Lung (tissue), 12 donors: ENCODE data around the gene RNF14. TPM values are rescaled to one million over a fixed set of nuclear protein-coding genes. Genes with fewer than 3 reads are reported as not detected.
A peak's percentile ranks its signal among the peaks of the same experiment; 100 is the strongest.

Experiments used
- ATAC-seq: fragments of 200-7000 bp; cut with Tn5 transposase; one replicate; pipeline ENCODE4 v1.9.1; 2020; ENCODE audit warnings: moderate number of reproducible peaks; ENCODE audit not compliant: insufficient read depth, low FRiP score
- DNase-seq, 3 donors: peaks; one replicate each; pipeline ENCODE4 v3.0.0-alpha.2; 2013 to 2017
- H3K27ac ChIP-seq, 2 donors: one replicate each; pipeline ENCODE4 v1.5.1; 2013; ENCODE audit warnings: mild to moderate bottlenecking in 2 of 2, moderate library complexity in 2 of 2, control low read depth in 1 of 2, inconsistent platforms in 1 of 2, low read depth in 1 of 2, low read length in 1 of 2
- H3K27me3 ChIP-seq, 3 donors: one replicate each; pipeline ENCODE4 v1.5.1; 2013; ENCODE audit warnings: low read length in 2 of 3; ENCODE audit not compliant: control insufficient read depth in 3 of 3, insufficient read depth in 3 of 3
- H3K36me3 ChIP-seq, 4 donors: one replicate each; pipeline ENCODE4 v1.5.1; 2013; ENCODE audit warnings: low read length in 4 of 4, mild to moderate bottlenecking in 1 of 4, moderate library complexity in 1 of 4; ENCODE audit not compliant: control insufficient read depth in 4 of 4, insufficient read depth in 4 of 4
- H3K4me1 ChIP-seq, 5 donors: one replicate each; pipeline ENCODE4 v1.5.1; 2013; ENCODE audit warnings: low read length in 5 of 5, mild to moderate bottlenecking in 2 of 5, moderate library complexity in 1 of 5; ENCODE audit not compliant: control insufficient read depth in 5 of 5, insufficient read depth in 5 of 5
- H3K4me3 ChIP-seq: one replicate; pipeline ENCODE4 v1.5.1; 2013; ENCODE audit warnings: mild to moderate bottlenecking, control low read depth, moderate library complexity
- H3K9ac ChIP-seq, 2 donors: one replicate each; pipeline ENCODE4 v1.5.1; 2013; ENCODE audit warnings: low read length in 2 of 2, control low read depth in 1 of 2; ENCODE audit not compliant: insufficient read depth in 1 of 2
- H3K9me3 ChIP-seq, 4 donors: one replicate each; pipeline ENCODE4 v1.5.1; 2013; ENCODE audit warnings: low read length in 3 of 4, mild to moderate bottlenecking in 1 of 4, moderate library complexity in 1 of 4; ENCODE audit not compliant: control insufficient read depth in 4 of 4, insufficient read depth in 3 of 4
- WGBS, 2 donors: extraction: QIAGEN DNeasy Blood & Tissue Kit; methylation state at CpG; one replicate each; pipeline ENCODE4 v1.1.7; 2013; 5-methylcytosine and 5-hydroxymethylcytosine counted together
- polyA plus RNA-seq, 2 donors: library from polyadenylated mRNA; stranded (reverse); fragments of 200-250 nt; gene quantifications; one replicate each; pipeline ENCODE4 v1.2.1, GENCODE V29; 2013
- total RNA-seq, 2 donors: library from RNA; depleted of rRNA in 1 of 2; stranded (reverse); fragments of >200 nt in 1 of 2; gene quantifications; one replicate each; pipeline ENCODE4 v1.2.1, GENCODE V29; 2014 to 2021
- TF ChIP-seq, protein P1 (sequence below): IDR thresholded peaks from 2 replicates; pipeline ENCODE4 v1.5.1; 2012; ENCODE audit warnings: mild to moderate bottlenecking; ENCODE audit errors: control extremely low read depth, extremely low read depth
- donor health status: control.
- donor health status: control.
- donor health status: Bipolar disorder and iron deficiency.
- donor health status: healthy.
- donor health status: DM: yes; HTN: yes; CAD: no.

Gene RNF14
- total and polyA plus RNA-seq, 4 donors: 16.8 to 66.0 (median 45.1) TPM

DNA sequence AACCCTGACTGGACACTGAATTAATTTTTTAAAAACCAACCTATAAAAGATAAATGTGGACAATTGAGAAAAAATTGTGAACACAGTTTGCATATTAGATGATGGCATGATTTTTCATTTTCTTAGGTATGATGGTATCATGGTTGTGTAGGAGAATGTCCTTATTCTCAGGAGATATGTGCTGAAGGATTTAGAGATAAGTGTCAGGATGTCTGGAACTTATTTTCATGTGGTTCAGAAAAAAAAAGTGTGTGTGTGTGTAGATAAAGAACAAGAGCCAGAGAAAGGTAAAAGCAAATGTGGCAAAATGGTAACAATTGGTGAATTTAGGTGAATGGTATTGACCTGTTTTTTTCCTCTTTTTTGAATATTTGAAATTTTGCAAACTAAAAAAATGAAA is 39.9 kb downstream of the RNF14 start:
- TF ChIP-seq, protein P1, sequence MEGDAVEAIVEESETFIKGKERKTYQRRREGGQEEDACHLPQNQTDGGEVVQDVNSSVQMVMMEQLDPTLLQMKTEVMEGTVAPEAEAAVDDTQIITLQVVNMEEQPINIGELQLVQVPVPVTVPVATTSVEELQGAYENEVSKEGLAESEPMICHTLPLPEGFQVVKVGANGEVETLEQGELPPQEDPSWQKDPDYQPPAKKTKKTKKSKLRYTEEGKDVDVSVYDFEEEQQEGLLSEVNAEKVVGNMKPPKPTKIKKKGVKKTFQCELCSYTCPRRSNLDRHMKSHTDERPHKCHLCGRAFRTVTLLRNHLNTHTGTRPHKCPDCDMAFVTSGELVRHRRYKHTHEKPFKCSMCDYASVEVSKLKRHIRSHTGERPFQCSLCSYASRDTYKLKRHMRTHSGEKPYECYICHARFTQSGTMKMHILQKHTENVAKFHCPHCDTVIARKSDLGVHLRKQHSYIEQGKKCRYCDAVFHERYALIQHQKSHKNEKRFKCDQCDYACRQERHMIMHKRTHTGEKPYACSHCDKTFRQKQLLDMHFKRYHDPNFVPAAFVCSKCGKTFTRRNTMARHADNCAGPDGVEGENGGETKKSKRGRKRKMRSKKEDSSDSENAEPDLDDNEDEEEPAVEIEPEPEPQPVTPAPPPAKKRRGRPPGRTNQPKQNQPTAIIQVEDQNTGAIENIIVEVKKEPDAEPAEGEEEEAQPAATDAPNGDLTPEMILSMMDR: no peak
- peaks cover 4 to 21% (median 9%) of the 10 kb centered on the region in 4 donors for H3K36me3 ChIP-seq

DNA sequence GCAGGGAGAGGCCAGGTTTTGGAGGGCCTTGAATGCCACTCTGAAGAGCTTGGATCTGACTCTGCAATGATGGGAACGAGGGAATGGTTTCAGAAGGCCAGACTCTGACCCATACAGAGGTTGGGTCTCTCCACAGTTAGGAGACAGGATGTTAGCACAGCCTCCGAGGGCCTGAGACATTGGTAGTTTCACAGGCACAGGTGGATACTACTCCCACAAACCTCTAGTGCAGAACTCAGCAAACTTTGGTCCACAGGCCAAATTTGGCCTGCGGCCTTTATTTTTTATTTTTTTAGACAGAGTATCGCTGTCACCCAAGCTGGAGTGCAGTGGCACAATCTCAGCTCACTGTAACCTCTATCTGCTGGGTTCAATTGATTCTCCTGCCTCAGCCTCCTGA is 41.0 kb downstream of the RNF14 start:
- no peak overlapping the region for H3K9ac ChIP-seq
- no peaks in the 10 kb centered on the region for H3K27me3 ChIP-seq
- H3K36me3 ChIP-seq: peaks cover 4 to 15% (median 5%) of the 10 kb centered on the region in 4 donors
- DNase-seq (no peak), ATAC-seq (no peak)
- no peak overlapping the region for H3K4me3 ChIP-seq
- TF ChIP-seq, protein P1: no peak
- no peaks in the 10 kb centered on the region for H3K9me3 ChIP-seq
- WGBS, 2 donors: 90 to 94% methylated on average over 4 of the region's 4 CpGs
- no peak overlapping the region for H3K27ac ChIP-seq
- H3K4me1 ChIP-seq: peaks cover 0 to 10% (median 5%) of the 10 kb centered on the region in 5 donors

More for the DNA sequence above, 39.9 kb downstream of the RNF14 start:
- H3K27ac ChIP-seq: no peak overlapping the region
- peaks cover 0 to 10% (median 5%) of the 10 kb centered on the region in 5 donors for H3K4me1 ChIP-seq
- H3K4me3 ChIP-seq: no peak overlapping the region
- ATAC-seq (no peak), DNase-seq (no peak)
- H3K9me3 ChIP-seq: no peaks in the 10 kb centered on the region
- H3K27me3 ChIP-seq: no peaks in the 10 kb centered on the region
- H3K9ac ChIP-seq: no peak overlapping the region

DNA sequence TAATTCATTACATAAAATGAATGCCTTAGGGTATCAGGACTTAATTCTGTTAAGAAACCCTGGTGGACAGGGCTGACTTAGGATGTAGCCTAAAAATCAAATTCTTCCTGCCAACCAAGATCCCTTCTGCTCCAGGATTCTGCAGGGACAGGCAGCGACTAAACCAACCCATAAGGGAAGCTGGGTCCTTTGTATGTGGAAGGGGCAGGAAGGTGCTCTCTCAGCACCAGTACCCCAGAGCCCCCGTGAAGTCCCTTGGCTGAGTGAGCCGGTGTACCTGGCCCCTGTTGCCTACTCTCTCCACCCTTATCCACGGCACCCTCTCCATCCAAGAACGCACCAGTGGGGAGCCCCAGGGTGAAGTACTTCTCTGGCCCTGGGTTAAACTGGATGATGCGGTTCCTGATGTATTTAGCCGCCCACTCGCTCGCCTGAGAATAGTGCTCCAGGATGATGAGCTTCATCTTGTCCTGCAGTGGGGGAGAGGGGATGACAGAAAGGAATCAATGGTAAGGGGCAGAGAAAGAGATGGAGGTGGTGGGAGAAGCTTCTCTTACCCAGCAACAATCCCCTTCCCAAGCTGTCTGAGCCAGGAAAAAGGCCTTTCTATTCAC is 42.8 kb downstream of the RNF14 start:
- Histone ChIP-seq H3K4me1 (peaks cover 0 to 10% (median 5%) of the 10 kb centered on the region in 5 donors), H3K9me3 (no peaks in the 10 kb centered on the region), H3K27me3 (no peaks in the 10 kb centered on the region), H3K36me3 (peaks cover 0 to 4% (median under 1%) of the 10 kb centered on the region in 4 donors), H3K27ac (peak overlapping the region in 1 of 2 donors; percentile 27), H3K9ac (no peak overlapping the region), H3K4me3 (no peak overlapping the region)
- 95 to 96% methylated on average over 9 of the region's 9 CpGs for WGBS, 2 donors
- ATAC-seq (no peak), DNase-seq (no peak)
- TF ChIP-seq, protein P1: no peak
